DLD1 (cell line): ENCODE results near the gene EPHA3.
"Not testable (repeated sequence)": the region's sequence is repeated elsewhere in the genome, so short reads cannot be mapped to it uniquely, and the experiment has no call there.

Experiments used
- in situ Hi-C: cut with HindIII; loops from 2 replicates; pipeline ENCODE4 v1.10.0; 2017; ENCODE audit warnings: low sequenced_read_pairs

EPHA3 gene

DNA sequence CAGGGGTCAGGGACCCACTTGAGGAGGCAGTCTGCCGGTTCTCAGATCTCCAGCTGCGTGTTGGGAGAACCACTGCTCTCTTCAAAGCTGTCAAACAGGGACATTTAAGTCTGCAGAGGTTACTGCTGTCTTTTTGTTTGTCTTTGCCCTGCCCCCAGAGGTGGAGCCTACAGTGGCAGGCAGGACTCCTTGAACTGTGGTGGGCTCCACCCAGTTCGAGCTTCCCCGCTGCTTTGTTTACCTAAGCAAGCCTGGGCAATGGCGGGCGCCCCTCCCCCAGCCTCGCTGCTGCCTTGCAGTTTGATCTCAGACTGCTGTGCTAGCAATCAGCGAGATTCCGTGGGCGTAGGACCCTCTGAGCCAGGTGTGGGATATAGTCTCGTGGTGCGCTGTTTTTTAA, 243.5 kb downstream of the EPHA3 start:
- in situ Hi-C loops, result not testable (repeated sequence)

DNA sequence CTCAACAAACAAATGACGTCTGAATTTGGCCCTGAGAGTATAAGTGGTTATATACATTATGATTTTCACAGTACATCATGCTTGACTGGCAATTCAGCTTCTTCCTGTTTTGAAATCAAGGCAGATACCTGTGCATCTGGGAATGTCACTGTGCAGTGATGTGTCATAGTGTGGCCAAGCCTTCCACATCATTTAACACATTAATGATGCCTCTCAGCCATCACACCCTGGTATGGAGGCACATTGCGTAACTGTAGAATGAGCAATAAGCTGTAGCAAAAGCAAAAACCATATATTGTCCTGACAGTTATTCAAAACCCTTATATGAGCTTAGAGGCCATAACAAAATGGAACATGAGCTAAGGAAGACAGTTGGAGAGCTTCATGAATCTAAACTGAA, 246.0 kb downstream of the EPHA3 start:
- in situ Hi-C loops, result no loop called here

DNA sequence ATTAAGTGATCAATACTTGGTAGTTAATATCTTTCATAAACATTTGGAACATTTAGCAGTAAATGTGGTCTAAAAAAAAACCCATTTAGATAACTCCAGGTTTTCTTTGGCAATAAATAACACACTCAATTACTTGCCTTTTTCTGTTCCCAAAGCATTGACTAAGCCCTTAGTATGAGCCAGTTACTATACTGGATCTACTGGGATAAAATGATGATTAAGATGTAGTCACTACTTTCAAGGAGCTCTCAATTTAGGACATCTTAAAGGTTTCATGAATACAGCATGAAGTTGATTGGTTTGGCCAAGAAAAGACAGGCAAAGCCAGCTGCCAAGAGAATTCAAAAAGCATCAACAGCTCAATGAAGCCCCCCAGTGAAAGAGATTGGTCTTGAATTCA, 250.9 kb downstream of the EPHA3 start:
- in situ Hi-C loops, result no loop called here

DNA sequence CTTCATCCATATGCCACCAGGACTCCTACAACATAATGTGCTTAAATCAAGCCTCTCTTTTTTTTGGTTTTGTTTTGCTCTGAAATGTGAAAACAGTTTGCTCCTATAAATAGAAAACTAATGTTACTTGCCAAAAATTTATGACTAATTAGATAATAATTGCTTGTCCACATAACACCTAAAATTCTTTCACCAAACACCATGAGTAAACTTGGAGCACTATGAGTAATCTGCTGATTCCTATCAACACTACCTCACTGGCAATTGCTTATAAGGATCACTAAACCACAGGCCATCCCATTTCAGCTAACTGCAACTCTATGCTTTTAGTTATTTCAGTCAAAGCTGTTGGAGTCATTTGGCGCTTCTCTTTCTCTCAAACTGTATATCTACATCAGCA, 252.7 kb downstream of the EPHA3 start:
- in situ Hi-C loops, result no loop called here

DNA sequence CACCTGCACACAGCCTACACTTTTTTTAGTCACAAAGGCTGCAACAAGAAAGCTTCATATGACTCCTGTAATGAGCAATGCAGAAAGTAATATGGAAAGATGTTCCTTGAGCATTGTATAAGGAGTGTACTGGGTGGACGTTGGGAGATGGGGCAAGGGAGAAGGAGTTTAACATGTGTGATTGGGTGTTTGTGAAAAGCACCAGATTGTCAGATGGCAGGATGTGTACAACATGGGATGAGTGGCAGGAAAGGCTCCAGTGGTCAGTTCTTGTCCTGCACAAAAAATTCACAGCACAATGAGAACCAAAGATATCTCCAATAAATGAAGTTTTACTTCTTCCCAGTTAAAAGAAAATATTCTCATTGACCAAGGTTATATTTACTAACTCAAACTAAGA, 255.1 kb downstream of the EPHA3 start:
- in situ Hi-C loops, result no loop called here

DNA sequence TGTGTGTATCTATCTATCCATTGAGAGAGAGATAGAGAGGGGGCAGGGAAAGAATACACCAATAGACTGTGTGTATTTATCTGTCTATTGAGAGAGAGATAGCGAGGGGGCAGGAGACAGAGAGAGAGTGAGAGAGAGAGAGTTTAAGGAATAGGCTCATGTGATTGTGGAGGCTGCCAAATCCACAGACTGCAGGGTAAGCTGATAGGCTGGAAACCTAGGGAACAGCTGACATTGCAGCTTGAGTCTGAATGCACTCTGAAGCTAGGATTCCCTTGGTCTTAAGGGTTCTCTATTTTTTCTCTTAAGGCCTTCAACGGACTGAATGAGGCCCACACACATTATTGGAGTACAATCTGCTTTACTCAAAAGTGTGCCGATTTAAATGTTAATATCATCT, 255.8 kb downstream of the EPHA3 start:
- in situ Hi-C loops, result no loop called here

DNA sequence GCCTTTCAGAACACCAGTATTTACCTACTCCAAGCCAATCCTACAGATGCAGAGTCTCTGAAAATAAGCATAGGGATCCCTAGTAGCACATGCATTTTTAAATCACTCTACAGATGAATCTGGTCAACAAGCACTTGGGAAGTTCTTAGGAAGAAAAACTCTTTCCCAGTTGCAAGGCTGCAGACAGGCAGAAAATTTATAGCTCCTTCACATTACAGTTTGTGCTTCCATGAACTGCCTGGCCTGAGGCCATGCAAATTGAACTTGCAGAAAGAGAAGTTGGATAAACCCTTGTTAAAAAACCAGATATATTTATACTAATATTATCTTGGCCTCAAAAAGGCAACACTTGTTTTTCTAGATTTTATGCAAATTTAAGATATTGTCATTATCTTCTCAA, 256.9 kb downstream of the EPHA3 start:
- in situ Hi-C loops, result no loop called here

DNA sequence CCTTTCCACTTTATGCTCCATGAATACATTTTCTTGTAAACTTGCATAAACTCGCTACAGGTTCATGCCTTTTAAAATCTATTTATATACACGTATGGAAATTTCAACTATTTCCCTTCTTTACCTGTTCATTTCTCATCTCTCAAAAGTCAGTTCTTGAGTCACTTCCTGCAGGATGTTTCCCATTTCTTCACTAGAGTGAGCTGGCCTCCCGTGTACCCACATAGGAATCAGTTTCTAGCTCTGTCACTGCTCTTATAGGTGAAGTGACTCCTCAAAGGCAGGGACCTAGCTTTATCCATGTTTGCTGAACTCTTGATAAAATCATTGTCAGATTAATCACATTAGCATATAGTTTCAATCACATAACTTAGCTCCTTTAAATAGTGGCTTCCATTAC, 259.7 kb downstream of the EPHA3 start:
- in situ Hi-C loops, result no loop called here

DNA sequence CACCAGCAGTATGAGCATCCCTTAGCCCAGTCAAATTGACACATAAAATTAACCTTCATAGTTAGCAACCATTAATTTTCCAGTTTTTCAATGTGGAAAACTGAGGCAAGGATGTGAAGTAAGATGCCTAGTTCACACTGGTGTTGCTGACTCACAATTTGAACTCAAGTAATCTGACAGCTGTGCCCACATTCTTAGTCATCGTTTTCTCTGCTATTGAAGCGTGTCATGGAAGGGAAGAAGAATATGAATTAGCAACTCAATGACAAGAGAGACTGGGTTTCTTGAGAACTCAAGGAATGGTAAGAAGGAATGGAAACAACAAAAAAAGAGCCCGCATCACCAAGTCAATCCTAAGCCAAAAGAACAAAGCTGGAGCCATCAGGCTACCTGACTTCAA, 261.4 kb downstream of the EPHA3 start:
- in situ Hi-C loops, result no loop called here

DNA sequence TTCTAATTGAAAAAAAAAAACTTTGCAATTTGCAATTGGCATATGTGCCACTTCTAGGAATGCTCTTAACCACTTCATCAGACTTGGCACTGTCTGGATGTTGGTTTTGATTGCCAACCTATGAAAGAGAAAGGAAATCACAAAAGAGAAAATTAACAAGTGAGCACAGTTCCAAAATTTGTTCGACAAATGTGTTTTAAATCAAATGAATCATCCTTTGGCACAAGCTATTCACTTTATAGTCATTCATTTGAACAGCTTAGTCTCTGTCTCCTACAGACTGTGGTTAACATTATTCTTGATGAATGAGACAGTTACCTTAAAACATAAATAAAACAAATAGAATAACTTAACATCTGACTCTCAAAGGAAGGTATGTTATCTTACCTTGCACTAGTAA, 265.0 kb downstream of the EPHA3 start:
- in situ Hi-C loops, result no loop called here

DNA sequence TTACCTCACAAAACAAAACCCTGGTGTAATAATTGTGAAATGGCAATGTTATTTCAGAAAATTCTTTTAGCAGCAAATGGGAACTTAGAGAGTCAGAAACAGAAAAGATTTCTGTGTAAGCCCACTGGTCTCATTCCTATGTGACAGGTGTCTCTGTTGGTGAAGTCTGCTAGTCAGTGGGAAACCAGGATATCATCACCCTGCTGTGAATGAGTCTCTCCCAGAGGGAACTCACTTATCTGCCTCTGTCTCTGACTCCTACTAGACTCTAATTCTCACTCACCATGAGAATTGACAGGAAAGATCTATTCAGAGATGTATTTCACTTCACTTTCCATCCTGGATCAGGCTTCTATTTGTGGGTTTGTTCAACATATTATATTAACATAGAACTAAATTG, 266.0 kb downstream of the EPHA3 start:
- in situ Hi-C loops, result no loop called here

DNA sequence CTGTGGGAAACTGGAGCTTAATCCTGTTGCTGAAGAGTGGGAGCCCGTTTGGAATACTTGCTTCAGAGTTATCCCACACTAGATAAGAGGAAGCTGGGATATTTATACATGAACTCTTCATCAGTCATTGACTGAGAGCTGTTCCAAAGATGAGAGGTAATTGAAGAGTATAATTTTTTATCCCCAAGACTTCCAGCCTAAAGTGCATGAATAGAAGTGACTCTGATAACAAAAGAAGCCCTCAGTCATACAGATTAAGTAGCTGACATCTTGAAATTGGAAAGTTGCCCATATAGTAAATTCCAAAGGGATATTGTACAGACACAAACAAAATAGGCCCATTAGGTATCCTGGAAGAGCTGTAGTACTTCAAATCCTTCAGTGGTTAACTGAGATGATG, 268.0 kb downstream of the EPHA3 start:
- in situ Hi-C loops, result no loop called here

DNA sequence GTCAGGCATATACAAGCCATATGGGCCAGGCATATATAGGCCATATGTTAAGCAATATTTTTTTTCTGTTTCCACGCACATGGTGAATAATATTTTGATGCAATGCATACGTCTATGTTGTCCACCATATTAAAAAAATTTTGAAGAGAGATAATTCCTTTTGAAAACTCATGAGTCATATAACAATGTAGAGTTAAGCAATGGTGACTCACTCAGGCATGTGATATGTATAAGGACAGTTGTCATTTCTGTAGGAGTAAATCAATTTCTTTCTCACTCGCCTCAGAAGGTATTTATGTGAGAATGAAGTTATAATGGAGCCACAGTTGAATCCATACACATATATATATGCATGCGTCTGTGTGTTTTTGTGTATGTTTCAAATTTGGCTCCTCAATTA, 272.6 kb downstream of the EPHA3 start:
- in situ Hi-C loops, result no loop called here

DNA sequence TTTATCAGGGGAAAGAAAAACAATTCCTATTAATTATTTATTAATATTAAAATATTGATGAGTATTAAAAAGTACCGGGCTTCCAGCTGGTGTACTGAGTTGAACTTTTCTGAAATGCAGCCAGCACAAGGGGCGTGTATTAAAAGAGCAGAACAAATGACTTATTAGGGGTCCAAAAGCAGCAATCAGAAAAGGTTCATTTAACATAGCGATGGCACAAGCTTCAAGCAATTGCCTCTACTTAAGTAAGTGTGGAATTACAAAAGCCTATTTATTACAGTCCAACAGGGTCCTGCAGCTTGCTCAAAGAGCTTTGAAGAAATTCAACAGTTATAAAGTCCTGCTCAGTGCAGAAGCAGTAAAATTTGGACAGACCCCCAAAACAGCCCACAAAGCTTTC, 285.6 kb downstream of the EPHA3 start:
- in situ Hi-C loops, result no loop called here

DNA sequence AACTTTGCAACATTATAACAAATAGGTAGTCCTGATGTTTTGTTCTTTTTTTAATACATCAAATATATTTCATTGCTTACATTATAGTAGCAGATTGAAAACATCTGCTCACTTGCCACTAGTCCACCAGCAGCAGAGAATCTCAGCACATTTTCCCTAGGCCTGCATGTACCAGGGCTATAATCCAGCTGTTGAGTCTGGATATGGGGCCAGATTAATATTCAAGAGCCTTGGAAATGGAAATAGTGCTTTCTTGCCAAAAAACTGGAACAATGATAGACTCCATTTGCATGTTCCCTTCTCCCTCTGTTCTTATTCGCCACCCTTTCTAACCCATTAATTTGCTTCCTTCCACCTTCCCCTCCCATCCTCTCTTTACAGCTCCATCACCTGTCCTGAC, 288.0 kb downstream of the EPHA3 start:
- in situ Hi-C loops, result no loop called here

DNA sequence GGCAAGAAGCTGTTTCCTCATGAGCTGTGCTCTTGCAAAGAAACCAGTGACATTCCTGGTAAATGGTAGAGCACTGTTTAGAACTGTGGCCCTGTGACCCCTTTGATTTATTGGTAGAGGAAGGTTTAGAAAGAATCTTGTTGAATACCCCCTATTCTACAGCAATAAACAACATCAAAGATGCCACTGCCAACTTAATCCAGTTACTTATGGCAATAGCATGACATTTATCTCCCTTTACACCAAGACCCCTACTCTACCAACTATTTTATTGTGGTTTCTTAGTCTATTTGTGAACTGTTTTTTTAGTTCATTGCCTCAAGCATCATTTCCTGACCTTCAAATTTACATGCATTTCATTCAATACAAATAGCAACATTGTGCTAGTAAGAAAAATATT, 288.6 kb downstream of the EPHA3 start:
- in situ Hi-C loops, result no loop called here

DNA sequence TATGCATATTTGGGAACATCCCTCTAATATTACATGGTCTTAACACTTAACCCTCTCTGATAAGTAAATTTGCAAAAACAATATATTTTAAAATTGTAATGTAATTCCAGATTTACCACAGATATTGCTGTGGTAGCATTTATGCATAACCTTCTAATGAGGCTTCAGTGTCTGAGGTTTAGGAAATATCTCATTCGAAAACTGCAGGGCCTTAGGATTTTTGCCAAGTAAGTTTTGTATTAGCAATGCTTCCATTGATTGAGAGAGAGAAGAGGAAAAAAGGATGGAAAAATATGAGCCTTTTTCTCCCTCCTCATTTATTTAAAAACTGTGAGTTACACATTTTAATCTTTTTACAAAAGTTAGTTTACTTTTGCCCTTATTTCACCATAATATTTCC, 294.6 kb downstream of the EPHA3 start:
- in situ Hi-C loops, result no loop called here

DNA sequence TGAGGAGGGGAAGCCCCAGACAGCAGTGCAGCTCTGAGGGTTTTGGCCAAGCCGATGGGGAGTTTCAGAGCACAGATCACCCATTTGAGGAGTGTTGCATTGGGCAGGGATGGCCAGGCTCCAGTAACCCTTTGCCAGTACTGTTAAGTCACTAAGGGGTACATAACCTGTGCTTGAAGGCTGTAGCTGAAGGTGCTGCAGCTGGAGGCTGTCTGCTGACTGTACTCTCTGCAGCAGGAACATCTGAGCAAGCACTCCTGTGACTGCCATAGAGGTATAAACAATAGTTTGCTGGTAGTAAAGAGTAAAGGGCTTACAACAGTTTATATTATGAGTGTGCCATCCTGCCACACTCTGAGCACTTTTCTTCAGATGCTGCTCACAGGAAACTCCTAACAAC, 297.8 kb downstream of the EPHA3 start:
- in situ Hi-C loops, result no loop called here

DNA sequence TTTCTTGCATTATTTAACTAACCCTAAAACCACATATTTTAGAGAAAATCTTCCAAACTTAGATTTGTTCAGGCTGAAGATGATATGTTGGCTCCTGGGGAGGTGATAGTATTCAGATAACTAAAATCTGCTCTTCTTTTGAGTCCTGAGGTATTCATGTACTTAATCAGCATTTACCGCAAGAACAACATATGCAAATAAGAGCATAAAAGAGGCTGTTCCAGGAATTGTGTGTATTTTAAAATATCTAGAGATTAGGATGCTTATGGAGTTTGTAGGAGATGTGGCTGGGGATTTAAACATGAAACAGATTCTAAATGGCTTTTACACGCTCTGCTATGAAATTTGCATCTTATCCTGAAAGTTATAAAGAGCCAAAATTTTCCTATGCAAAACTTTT, 298.2 kb downstream of the EPHA3 start:
- in situ Hi-C loops, result no loop called here

DNA sequence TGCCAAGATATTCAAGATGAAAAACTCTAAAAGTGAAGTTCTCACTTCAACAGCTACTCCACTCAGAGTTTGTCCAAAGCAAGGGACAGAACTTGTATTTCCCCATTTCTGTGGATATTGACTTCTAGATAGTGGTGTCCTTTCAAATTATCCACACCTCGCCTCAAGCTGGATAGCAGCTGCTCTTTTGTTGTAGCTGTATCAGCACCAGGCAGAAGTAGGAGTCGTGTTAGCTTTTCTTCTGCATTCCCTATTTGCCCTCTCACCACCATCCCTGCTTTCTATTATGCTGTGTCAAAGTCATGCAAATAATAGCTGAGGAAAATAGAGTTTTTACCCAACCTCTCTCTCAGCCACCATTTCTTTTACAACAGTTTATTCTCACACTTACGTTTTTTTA, 303.8 kb downstream of the EPHA3 start:
- in situ Hi-C loops, result no loop called here

DNA sequence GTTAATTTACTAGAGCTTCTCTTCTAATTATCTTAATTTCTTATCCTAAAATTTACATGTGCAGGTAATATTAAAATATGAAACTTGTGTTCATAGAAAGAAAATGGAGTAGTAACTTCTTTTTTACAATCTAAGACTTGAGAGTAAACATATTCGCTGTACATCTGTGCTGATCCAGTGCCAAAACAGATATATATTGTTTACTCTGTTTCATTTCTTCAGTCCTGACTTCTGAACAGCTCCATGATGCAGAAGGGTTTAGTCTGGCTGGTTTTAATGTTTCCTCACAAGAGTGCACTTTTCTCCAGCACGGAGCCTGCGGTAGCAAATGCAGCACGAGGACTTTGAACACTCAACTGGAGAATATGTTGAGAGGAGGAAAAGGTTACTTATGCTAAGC, 306.8 kb downstream of the EPHA3 start:
- in situ Hi-C loops, result no loop called here

DNA sequence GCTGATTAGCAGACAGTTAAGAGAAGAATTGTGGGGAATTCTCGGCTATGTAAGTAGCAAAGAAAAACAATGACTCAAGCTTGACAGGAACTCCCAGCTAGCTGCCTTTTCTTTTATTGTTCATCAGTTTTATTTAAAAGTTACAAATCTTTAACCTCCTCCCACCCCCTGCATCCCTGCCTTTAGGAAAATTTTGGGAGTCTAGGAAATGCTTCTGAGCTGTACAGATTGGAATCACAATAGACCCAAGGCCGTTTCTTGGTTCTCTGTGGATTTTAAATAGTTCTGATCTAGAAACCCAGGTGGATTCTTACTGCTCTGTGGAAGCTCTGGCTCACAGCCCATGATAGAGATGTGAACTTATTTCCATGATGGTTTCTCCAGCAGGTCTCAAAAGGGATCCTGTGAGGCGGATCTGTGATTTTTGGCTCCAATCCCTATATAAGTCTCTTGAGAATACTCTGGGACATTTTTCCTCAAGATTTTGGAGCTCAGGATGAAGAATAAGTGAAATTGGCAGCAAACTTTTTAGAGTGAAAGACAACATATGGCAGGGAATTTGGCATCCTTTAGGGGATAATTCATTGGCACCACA, 312.3 kb downstream of the EPHA3 start:
- in situ Hi-C loops, result no loop called here

DNA sequence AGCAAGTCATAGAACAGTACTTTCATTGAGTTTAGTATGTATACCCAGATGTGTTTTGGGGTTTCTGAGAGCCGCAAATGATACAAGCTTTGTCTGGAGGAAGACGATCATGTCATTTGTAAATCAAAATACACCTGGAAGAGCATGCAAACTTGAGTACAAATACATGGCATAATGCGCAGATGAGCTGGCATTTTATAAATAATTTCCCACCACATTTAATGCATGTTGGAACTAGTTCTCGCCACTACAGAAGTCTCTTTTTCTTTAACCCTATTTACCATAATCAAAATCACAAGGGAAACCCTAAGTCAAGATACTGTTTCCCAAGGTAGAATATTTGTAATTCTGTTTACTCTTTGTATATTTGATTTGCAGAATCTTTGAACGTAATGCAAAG, 318.6 kb downstream of the EPHA3 start:
- in situ Hi-C loops, result no loop called here
